Right lobe of liver (tissue), 6 donors: ENCODE results near the gene RAD54L. TPM values are rescaled to one million over a fixed set of nuclear protein-coding genes. Genes with fewer than 3 reads are reported as not detected.

Experiments used
- ATAC-seq, 4 donors: fragments of 200-7000 bp; cut with Tn5 transposase; one replicate each; pipeline ENCODE4 v1.9.1; 2020; ENCODE audit warnings: mild to moderate bottlenecking in 4 of 4, moderate library complexity in 4 of 4
- DNase-seq, 3 donors: peaks; one replicate each; pipeline ENCODE4 v3.0.0-alpha.2; 2020
- H3K27ac ChIP-seq, 3 donors: fragments of 200-600 bp; one replicate each; pipeline ENCODE4 v1.8.0; 2022
- H3K27me3 ChIP-seq, 2 donors: fragments of 200-600 bp; one replicate each; pipeline ENCODE4 v1.8.0; 2022
- H3K36me3 ChIP-seq, 4 donors: fragments of 200-600 bp; sonication (generic) in 1 of 4; one replicate each; pipeline versions ENCODE4 v1.5.1 to v1.8.0; 2017 to 2022; ENCODE audit warnings: control low read depth in 1 of 4
- H3K4me1 ChIP-seq, 4 donors: fragments of 200-600 bp; sonication (generic) in 1 of 4; one replicate each; pipeline versions ENCODE4 v1.5.1 to v1.8.0; 2017 to 2022; ENCODE audit warnings: control low read depth in 1 of 4
- H3K4me3 ChIP-seq, 3 donors: fragments of 200-600 bp; one replicate each; pipeline ENCODE4 v1.8.0; 2022
- H3K9me3 ChIP-seq, 4 donors: fragments of 200-600 bp; sonication (generic) in 1 of 4; one replicate each; pipeline versions ENCODE4 v1.5.1 to v1.8.0; 2017 to 2022; ENCODE audit warnings: control low read depth in 1 of 4
- CTCF ChIP-seq, 4 donors: fragments of 200-600 bp in 3 of 4; fragments of 450-650 bp in 1 of 4; IDR thresholded peaks; one replicate each; pipeline versions ENCODE4 v1.5.1 to v1.8.0; 2016 to 2022; ENCODE audit warnings: antibody characterized with exemption in 4 of 4, mild to moderate bottlenecking in 2 of 4
- POLR2A ChIP-seq: fragments of 450-650 bp; IDR thresholded peaks from one replicate; pipeline ENCODE4 v1.6.1; 2017; ENCODE audit warnings: antibody characterized with exemption, mild to moderate bottlenecking
- WGBS: methylation state at CpG from one replicate; pipeline ENCODE4 v1.1.6; 2018; ENCODE audit warnings: low coverage, low lambda C conversion rate; ENCODE audit not compliant: insufficient coverage; ENCODE audit errors: missing lambda C conversion rate; 5-methylcytosine and 5-hydroxymethylcytosine counted together
- intact Hi-C, 2 donors: fragments of 100-400 bp; cut with DNase I; formaldehyde crosslinking; loops; one replicate each; pipeline versions ENCODE4 v1.11.2 to v1.14.1; 2022
- total RNA-seq, 6 experiments: library from RNA; depleted of rRNA in 2 of 6; stranded (reverse); fragments of >200 nt in 2 of 6; fragmentation: NEBNext Ultra II Directional in 3 of 6; extraction: Animal tissue kit (Norgen Biotek cat#: 25700) in 3 of 6; gene quantifications; one replicate each; pipeline versions ENCODE4 v1.1.0 to v1.2.4, GENCODE V29; 2016 to 2023
- donor health status: DM: no; HTN: yes; CAD: no.
- donor health status: DM: no; HTN: no; CAD: no.
- donor health status: DM: no; HTN: no; CAD: no.
- donor health status: DM: no; HTN: yes; CAD: no.
- donor health status: DM: no; HTN: yes; CAD: no.

RAD54L gene
- total RNA-seq, 6 experiments from 2014 or later: 0.27 to 2.5 (median 0.70) TPM

GRCh38 chr1:46204406-46204742, 43.2 kb upstream of the RAD54L start:
- Histone ChIP-seq H3K36me3 (no peaks in the 10 kb centered on the region), H3K9me3 (no peaks in the 10 kb centered on the region), H3K4me3 (no peak overlapping the region), H3K27ac (no peak overlapping the region), H3K27me3 (no peaks in the 10 kb centered on the region), H3K4me1 (peaks cover 0 to 3% (median 0%) of the 10 kb centered on the region in 4 donors)
- intact Hi-C loops: no loop called here
- WGBS: 68% methylated on average over 4 of the region's 5 CpGs
- ATAC-seq (no peak), DNase-seq (no peak)
- TF ChIP-seq CTCF (IDR thresholded peaks at IDR 0.05): no peak
- TF ChIP-seq POLR2A: no peak

GRCh38 chr1:46205141-46205540, 42.4 kb upstream of the RAD54L start:
- Histone ChIP-seq H3K27ac (no peak overlapping the region), H3K4me3 (no peak overlapping the region), H3K36me3 (no peaks in the 10 kb centered on the region), H3K27me3 (no peaks in the 10 kb centered on the region), H3K4me1 (peaks cover 0 to 3% (median 0%) of the 10 kb centered on the region in 4 donors), H3K9me3 (no peaks in the 10 kb centered on the region)
- TF ChIP-seq POLR2A (no peak), CTCF (IDR thresholded peaks at IDR 0.05) (no peak)
- no peak for DNase-seq
- 84% methylated on average over 3 of the region's 3 CpGs for WGBS
- intact Hi-C loops: no loop called here
- no peak for ATAC-seq

- Histone ChIP-seq H3K4me1 (peaks cover 0 to 3% (median 0%) of the 10 kb centered on the region in 4 donors), H3K27me3 (no peaks in the 10 kb centered on the region), H3K36me3 (no peaks in the 10 kb centered on the region), H3K27ac (no peak overlapping the region), H3K4me3 (no peak overlapping the region), H3K9me3 (no peaks in the 10 kb centered on the region)
- WGBS: 15% methylated on average over 2 of the region's 3 CpGs
- DNase-seq: no peak
- peak in 1 of 4 donors; percentile 32 for ATAC-seq
- intact Hi-C loops: no loop called here
- TF ChIP-seq POLR2A (no peak), CTCF (IDR thresholded peaks at IDR 0.05) (no peak)
These were observed 41.8 kb upstream of the RAD54L start for GRCh38 chr1:46205791-46206190.

GRCh38 chr1:46206399-46206798, 41.2 kb upstream of the RAD54L start:
- Histone ChIP-seq H3K4me1 (peaks cover 0 to 3% (median 0%) of the 10 kb centered on the region in 4 donors), H3K4me3 (no peak overlapping the region), H3K36me3 (no peaks in the 10 kb centered on the region), H3K27ac (no peak overlapping the region), H3K9me3 (no peaks in the 10 kb centered on the region), H3K27me3 (no peaks in the 10 kb centered on the region)
- WGBS: 88% methylated on average over 2 of the region's 2 CpGs
- ATAC-seq (no peak), DNase-seq (no peak)
- TF ChIP-seq POLR2A (no peak), CTCF (IDR thresholded peaks at IDR 0.05) (no peak)
- intact Hi-C loops: no loop called here

- H3K4me1 ChIP-seq: no peaks in the 10 kb centered on the region
- intact Hi-C loops: no loop called here
- no peaks in the 10 kb centered on the region for H3K9me3 ChIP-seq
- no peaks in the 10 kb centered on the region for H3K27me3 ChIP-seq
- H3K36me3 ChIP-seq: no peaks in the 10 kb centered on the region
- ATAC-seq: no peak
- TF ChIP-seq POLR2A: no peak
- no peak for TF ChIP-seq CTCF (IDR thresholded peaks at IDR 0.05)
- no peak for DNase-seq
- H3K4me3 ChIP-seq: no peak overlapping the region
- H3K27ac ChIP-seq: no peak overlapping the region
- 82% methylated on average over 3 of the region's 3 CpGs for WGBS
These were observed 37.0 kb upstream of the RAD54L start for GRCh38 chr1:46210561-46210960.
